ENCODE measurements around the gene SMOC1.
A peak's percentile ranks its signal among the peaks of the same experiment; 100 is the strongest.

The SMOC1 gene

GRCh38 chr14:70048313-70048654 lies 169.1 kb downstream of the SMOC1 start:
- TF ChIP-seq CTCF (IDR thresholded peaks at IDR 0.05; ENCODE audit: low read depth, low read length), result no peak
- TF ChIP-seq MYC (IDR thresholded peaks at IDR 0.05; ENCODE audit: low read depth, low read length), result no peak
- TF ChIP-seq POLR2A (IDR thresholded peaks at IDR 0.05; ENCODE audit: extremely low read depth, insufficient read length), result no peak
- TF ChIP-seq MAX (IDR thresholded peaks at IDR 0.05; ENCODE audit: low read depth, low read length), result no peak
- DNase-seq (ENCODE audit: low read depth), result no peak
- H3K4me3 ChIP-seq (ENCODE audit: low read depth, low read length), result no peak overlapping the region

GRCh38 chr14:70049605-70050004 lies 170.4 kb downstream of the SMOC1 start:
- no peak for DNase-seq (ENCODE audit: low read depth)

GRCh38 chr14:70050136-70050535 lies 170.9 kb downstream of the SMOC1 start:
- TF ChIP-seq POLR2A (IDR thresholded peaks at IDR 0.05; ENCODE audit: extremely low read depth, insufficient read length), result no peak
- DNase-seq (ENCODE audit: low read depth), result no peak
- H3K4me3 ChIP-seq (ENCODE audit: low read depth, low read length), result no peak overlapping the region

More at GRCh38 chr14:70049605-70050004, 170.4 kb downstream of the SMOC1 start:
- H3K4me3 ChIP-seq (ENCODE audit: low read depth, low read length), result no peak overlapping the region
- TF ChIP-seq CTCF (IDR thresholded peaks at IDR 0.05; ENCODE audit: low read depth, low read length) (no peak), MYC (IDR thresholded peaks at IDR 0.05; ENCODE audit: low read depth, low read length) (no peak), POLR2A (IDR thresholded peaks at IDR 0.05; ENCODE audit: extremely low read depth, insufficient read length) (no peak), MAX (IDR thresholded peaks at IDR 0.05; ENCODE audit: low read depth, low read length) (no peak)

- DNase-seq (ENCODE audit: low read depth), result peak; percentile 32
- TF ChIP-seq POLR2A (IDR thresholded peaks at IDR 0.05; ENCODE audit: extremely low read depth, insufficient read length), result no peak
- TF ChIP-seq CTCF (IDR thresholded peaks at IDR 0.05; ENCODE audit: low read depth, low read length), result no peak
- no peak for TF ChIP-seq MAX (IDR thresholded peaks at IDR 0.05; ENCODE audit: low read depth, low read length)
- no peak for TF ChIP-seq MYC (IDR thresholded peaks at IDR 0.05; ENCODE audit: low read depth, low read length)
- no peak overlapping the region for H3K4me3 ChIP-seq (ENCODE audit: low read depth, low read length)
Observed at GRCh38 chr14:70052990-70053389, 173.8 kb downstream of the SMOC1 start.

- no peak for DNase-seq (ENCODE audit: low read depth)
- TF ChIP-seq CTCF (IDR thresholded peaks at IDR 0.05; ENCODE audit: low read depth, low read length) (no peak), MYC (IDR thresholded peaks at IDR 0.05; ENCODE audit: low read depth, low read length) (no peak), POLR2A (IDR thresholded peaks at IDR 0.05; ENCODE audit: extremely low read depth, insufficient read length) (no peak), MAX (IDR thresholded peaks at IDR 0.05; ENCODE audit: low read depth, low read length) (no peak)
- H3K4me3 ChIP-seq (ENCODE audit: low read depth, low read length), result no peak overlapping the region
Observed at GRCh38 chr14:70057519-70058136, 178.4 kb downstream of the SMOC1 start.

GRCh38 chr14:70059545-70059944 lies 180.3 kb downstream of the SMOC1 start:
- TF ChIP-seq CTCF (IDR thresholded peaks at IDR 0.05; ENCODE audit: low read depth, low read length) (no peak), MAX (IDR thresholded peaks at IDR 0.05; ENCODE audit: low read depth, low read length) (no peak), MYC (IDR thresholded peaks at IDR 0.05; ENCODE audit: low read depth, low read length) (no peak), POLR2A (IDR thresholded peaks at IDR 0.05; ENCODE audit: extremely low read depth, insufficient read length) (no peak)
- H3K4me3 ChIP-seq (ENCODE audit: low read depth, low read length), result no peak overlapping the region

More at GRCh38 chr14:70059545-70059944, 180.3 kb downstream of the SMOC1 start:
- DNase-seq (ENCODE audit: low read depth), result no peak
